HepG2 (cell line): ENCODE results near the gene LRP10. TPM values are rescaled to one million over a fixed set of nuclear protein-coding genes. Genes with fewer than 3 reads are reported as not detected.
A peak's percentile ranks its signal among the peaks of the same experiment; 100 is the strongest.

ENCODE experiments used
- ARNT2 ChIP-seq: sonication (generic); formaldehyde crosslinking; IDR thresholded peaks from 2 replicates; pipeline ENCODE4 v1.8.0; 2022; ENCODE audit warnings: mild to moderate bottlenecking, low read depth, missing genetic modification reagents, moderate library complexity
- CBX2 ChIP-seq, 2 experiments: fragments of 200-600 bp in 1 of 2; sonication (generic); formaldehyde crosslinking in 1 of 2; IDR thresholded peaks; 2 replicates each; pipeline versions ENCODE4 v1.7.0 to v1.8.1; 2018 to 2022; ENCODE audit warnings: low read depth in 2 of 2, low read length in 1 of 2, mild to moderate bottlenecking in 1 of 2, missing genetic modification reagents in 1 of 2
- CENPX ChIP-seq: sonication (generic); formaldehyde crosslinking; IDR thresholded peaks from 2 replicates; pipeline ENCODE4 v1.9.0; 2021; ENCODE audit warnings: mild to moderate bottlenecking, missing genetic modification reagents, moderate library complexity
- DPF2 ChIP-seq: sonication (generic); formaldehyde crosslinking; IDR thresholded peaks from 2 replicates; pipeline ENCODE4 v1.4.0; 2020; ENCODE audit warnings: mild to moderate bottlenecking, low read depth, missing genetic modification reagents, borderline replicate concordance
- HCFC1 ChIP-seq: fragments of 150-350 bp; IDR thresholded peaks from 2 replicates; pipeline ENCODE4 v1.6.1; 2014; ENCODE audit warnings: low read depth, low read length
- MAZ ChIP-seq, 2 experiments: sonication (generic) in 1 of 2; formaldehyde crosslinking in 1 of 2; IDR thresholded peaks; 2 replicates each; pipeline versions ENCODE4 v1.5.0 to v1.6.1; 2012 to 2020; ENCODE audit warnings: low read depth in 2 of 2, mild to moderate bottlenecking in 2 of 2, borderline replicate concordance in 1 of 2, improper control_type of control experiment in 1 of 2, low read length in 1 of 2, missing genetic modification reagents in 1 of 2, moderate library complexity in 1 of 2
- PPARG ChIP-seq: conservative IDR thresholded peaks from 2 replicates; pipeline ENCODE4 v1.6.1; 2016; ENCODE audit warnings: missing biosample characterization, missing genetic modification reagents
- RFXANK ChIP-seq: IDR thresholded peaks from 2 replicates; pipeline ENCODE4 v1.6.1; 2016
- SKI ChIP-seq: fragments of 450-650 bp; IDR thresholded peaks from one replicate; pipeline ENCODE4 v1.6.1; 2018; ENCODE audit warnings: mild to moderate bottlenecking; ENCODE audit not compliant: partially characterized antibody
- SRF ChIP-seq: IDR thresholded peaks from 2 replicates; pipeline ENCODE4 v1.6.1; 2011; ENCODE audit warnings: mild to moderate bottlenecking, low read depth, low read length, moderate library complexity
- SUZ12 ChIP-seq: fragments of 150-350 bp; IDR thresholded peaks from 2 replicates; pipeline ENCODE4 v1.6.1; 2014; ENCODE audit warnings: low read depth, low read length
- XBP1 ChIP-seq: sonication (generic); formaldehyde crosslinking; IDR thresholded peaks from 2 replicates; pipeline ENCODE4 v1.5.0; 2020; ENCODE audit warnings: missing genetic modification reagents
- ZNF10 ChIP-seq: sonication (generic); formaldehyde crosslinking; IDR thresholded peaks from 2 replicates; pipeline ENCODE4 v1.4.0; 2020; ENCODE audit warnings: mild to moderate bottlenecking, low read depth, missing genetic modification reagents, borderline replicate concordance
- ZNF143 ChIP-seq: sonication (generic); formaldehyde crosslinking; IDR thresholded peaks from 2 replicates; pipeline ENCODE4 v1.4.0; 2020; ENCODE audit warnings: missing genetic modification reagents
- ZNF296 ChIP-seq: sonication (generic); formaldehyde crosslinking; conservative IDR thresholded peaks from 2 replicates; pipeline ENCODE4 v1.5.0; 2020; ENCODE audit warnings: mild to moderate bottlenecking, missing genetic modification reagents
- ZNF510 ChIP-seq: sonication (generic); formaldehyde crosslinking; IDR thresholded peaks from 2 replicates; pipeline ENCODE4 v1.4.0; 2020; ENCODE audit warnings: low read depth, mild to moderate bottlenecking, missing genetic modification reagents
- ZNF564 ChIP-seq: sonication (generic); formaldehyde crosslinking; IDR thresholded peaks from 2 replicates; pipeline ENCODE4 v1.8.1; 2023; ENCODE audit warnings: mild to moderate bottlenecking, missing genetic modification reagents
- ZNF615 ChIP-seq: sonication (generic); formaldehyde crosslinking; IDR thresholded peaks from 2 replicates; pipeline ENCODE4 v1.5.0; 2020; ENCODE audit warnings: mild to moderate bottlenecking, missing genetic modification reagents, borderline replicate concordance
- ZNF790 ChIP-seq: sonication (generic); formaldehyde crosslinking; IDR thresholded peaks from 2 replicates; pipeline ENCODE4 v1.8.0; 2022; ENCODE audit warnings: missing genetic modification reagents, mild to moderate bottlenecking, borderline replicate concordance
- polyA plus RNA-seq, 8 experiments: library from polyadenylated mRNA; depleted of rRNA in 3 of 8; stranded (reverse) in 7 of 8; unstranded in 1 of 8; fragments of >200 nt; fragmentation: Illumina TruSeq in 4 of 8; extraction: Trizol in 4 of 8; gene quantifications; 2 replicates each; pipeline versions ENCODE4 v1.2.1 to v1.2.3, GENCODE V29; 2011 to 2016; ENCODE audit warnings: low read depth in 4 of 8, missing spikeins in 1 of 8, mixed read lengths in 1 of 8; ENCODE audit not compliant: insufficient read depth in 1 of 8
- total RNA-seq, 5 experiments: library from RNA; depleted of rRNA; stranded (reverse); fragments of >200 nt; fragmentation: Illumina TruSeq; extraction: Trizol; gene quantifications; 2 replicates each; pipeline ENCODE4 v1.2.3, GENCODE V29; 2016; ENCODE audit warnings: low read depth in 1 of 5
- TF ChIP-seq, protein P1 (sequence below): sonication (generic); formaldehyde crosslinking; IDR thresholded peaks from 2 replicates; pipeline ENCODE4 v1.4.0; 2020; ENCODE audit warnings: missing genetic modification reagents, mild to moderate bottlenecking, borderline replicate concordance
- TF ChIP-seq, protein P2 (sequence below): sonication (generic); formaldehyde crosslinking; conservative IDR thresholded peaks from 2 replicates; pipeline ENCODE4 v1.8.0; 2022; ENCODE audit warnings: missing genetic modification reagents
- TF ChIP-seq, protein P3 (sequence below): sonication (generic); formaldehyde crosslinking; IDR thresholded peaks from 2 replicates; pipeline ENCODE4 v1.4.0; 2020; ENCODE audit warnings: mild to moderate bottlenecking, missing genetic modification reagents
- TF ChIP-seq, protein P4 (sequence below): sonication (generic); formaldehyde crosslinking; IDR thresholded peaks from 2 replicates; pipeline ENCODE4 v1.4.0; 2020; ENCODE audit warnings: mild to moderate bottlenecking, missing genetic modification reagents

LRP10 gene
- total and polyA plus RNA-seq, 2 of the 13 experiments (the other 11 are each of a cell fraction or from before 2014, with no cell fraction given) = 16.9 to 45.2 TPM

DNA sequence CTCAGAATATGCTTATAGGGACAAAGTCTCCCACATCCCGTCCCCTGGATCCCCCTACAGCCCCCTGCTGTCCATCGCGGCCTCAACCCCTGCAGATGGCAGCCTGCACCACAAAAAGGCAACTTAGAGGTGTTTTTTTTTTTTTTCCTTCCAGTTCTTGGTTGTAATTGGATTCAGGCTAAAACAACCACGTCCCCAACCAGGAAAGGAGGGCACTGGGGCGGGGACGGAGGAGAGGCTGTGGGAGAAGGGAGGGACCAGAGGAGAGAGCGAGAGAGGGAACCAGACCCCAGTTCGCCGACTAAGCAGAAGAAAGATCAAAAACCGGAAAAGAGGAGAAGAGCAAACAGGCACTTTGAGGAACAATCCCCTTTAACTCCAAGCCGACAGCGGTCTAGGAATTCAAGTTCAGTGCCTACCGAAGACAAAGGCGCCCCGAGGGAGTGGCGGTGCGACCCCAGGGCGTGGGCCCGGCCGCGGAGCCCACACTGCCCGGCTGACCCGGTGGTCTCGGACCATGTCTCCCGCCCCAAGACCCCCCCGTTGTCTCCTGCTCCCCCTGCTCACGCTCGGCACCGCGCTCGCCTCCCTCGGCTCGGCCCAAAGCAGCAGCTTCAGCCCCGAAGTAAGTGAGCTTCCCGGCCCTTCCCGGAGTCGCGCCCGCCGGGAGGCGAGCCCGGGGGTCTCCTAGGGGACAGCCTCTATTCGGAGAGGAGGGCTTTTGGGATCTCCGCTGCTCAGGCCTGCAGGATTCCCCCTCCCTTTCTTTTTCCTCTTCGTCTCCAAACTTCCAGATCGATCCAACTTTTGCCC is 35.0 kb upstream of the LRP10 start, which contains the start of gene MMP14 (continued):
- TF ChIP-seq, protein P1, sequence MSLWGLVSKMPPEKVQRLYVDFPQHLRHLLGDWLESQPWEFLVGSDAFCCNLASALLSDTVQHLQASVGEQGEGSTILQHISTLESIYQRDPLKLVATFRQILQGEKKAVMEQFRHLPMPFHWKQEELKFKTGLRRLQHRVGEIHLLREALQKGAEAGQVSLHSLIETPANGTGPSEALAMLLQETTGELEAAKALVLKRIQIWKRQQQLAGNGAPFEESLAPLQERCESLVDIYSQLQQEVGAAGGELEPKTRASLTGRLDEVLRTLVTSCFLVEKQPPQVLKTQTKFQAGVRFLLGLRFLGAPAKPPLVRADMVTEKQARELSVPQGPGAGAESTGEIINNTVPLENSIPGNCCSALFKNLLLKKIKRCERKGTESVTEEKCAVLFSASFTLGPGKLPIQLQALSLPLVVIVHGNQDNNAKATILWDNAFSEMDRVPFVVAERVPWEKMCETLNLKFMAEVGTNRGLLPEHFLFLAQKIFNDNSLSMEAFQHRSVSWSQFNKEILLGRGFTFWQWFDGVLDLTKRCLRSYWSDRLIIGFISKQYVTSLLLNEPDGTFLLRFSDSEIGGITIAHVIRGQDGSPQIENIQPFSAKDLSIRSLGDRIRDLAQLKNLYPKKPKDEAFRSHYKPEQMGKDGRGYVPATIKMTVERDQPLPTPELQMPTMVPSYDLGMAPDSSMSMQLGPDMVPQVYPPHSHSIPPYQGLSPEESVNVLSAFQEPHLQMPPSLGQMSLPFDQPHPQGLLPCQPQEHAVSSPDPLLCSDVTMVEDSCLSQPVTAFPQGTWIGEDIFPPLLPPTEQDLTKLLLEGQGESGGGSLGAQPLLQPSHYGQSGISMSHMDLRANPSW = no peak
- TF ChIP-seq DPF2 (CRISPR knock-in tag) (no peak), ARNT2 (CRISPR knock-in tag) (no peak), SUZ12 (no peak), CENPX (no peak), MAZ (IDR thresholded peaks at IDR 0.05; ENCODE audit: borderline replicate concordance, low read depth, low read length) (no peak), MAZ (CRISPR knock-in tag; IDR thresholded peaks at IDR 0.05; ENCODE audit: low read depth) (no peak), XBP1 (CRISPR knock-in tag) (no peak), PPARG (CRISPR knock-in tag) (no peak), ZNF143 (CRISPR knock-in tag) (no peak), HCFC1 (no peak), CBX2 (IDR thresholded peaks at IDR 0.05; ENCODE audit: low read depth, low read length) (no peak), CBX2 (CRISPR knock-in tag; IDR thresholded peaks at IDR 0.05; ENCODE audit: low read depth) (no peak), ZNF615 (CRISPR knock-in tag) (peak; percentile 86; the same call in 1 of the 2 replicates), ZNF564 (no peak), ZNF510 (CRISPR knock-in tag) (no peak), SRF (no peak), RFXANK (CRISPR knock-in tag) (no peak), ZNF296 (CRISPR knock-in tag) (no peak), ZNF790 (no peak), SKI (no peak), ZNF10 (CRISPR knock-in tag) (no peak)
- TF ChIP-seq, protein P2, sequence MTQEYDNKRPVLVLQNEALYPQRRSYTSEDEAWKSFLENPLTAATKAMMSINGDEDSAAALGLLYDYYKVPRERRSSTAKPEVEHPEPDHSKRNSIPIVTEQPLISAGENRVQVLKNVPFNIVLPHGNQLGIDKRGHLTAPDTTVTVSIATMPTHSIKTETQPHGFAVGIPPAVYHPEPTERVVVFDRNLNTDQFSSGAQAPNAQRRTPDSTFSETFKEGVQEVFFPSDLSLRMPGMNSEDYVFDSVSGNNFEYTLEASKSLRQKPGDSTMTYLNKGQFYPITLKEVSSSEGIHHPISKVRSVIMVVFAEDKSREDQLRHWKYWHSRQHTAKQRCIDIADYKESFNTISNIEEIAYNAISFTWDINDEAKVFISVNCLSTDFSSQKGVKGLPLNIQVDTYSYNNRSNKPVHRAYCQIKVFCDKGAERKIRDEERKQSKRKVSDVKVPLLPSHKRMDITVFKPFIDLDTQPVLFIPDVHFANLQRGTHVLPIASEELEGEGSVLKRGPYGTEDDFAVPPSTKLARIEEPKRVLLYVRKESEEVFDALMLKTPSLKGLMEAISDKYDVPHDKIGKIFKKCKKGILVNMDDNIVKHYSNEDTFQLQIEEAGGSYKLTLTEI (CRISPR knock-in tag) = no peak
- TF ChIP-seq, protein P3, sequence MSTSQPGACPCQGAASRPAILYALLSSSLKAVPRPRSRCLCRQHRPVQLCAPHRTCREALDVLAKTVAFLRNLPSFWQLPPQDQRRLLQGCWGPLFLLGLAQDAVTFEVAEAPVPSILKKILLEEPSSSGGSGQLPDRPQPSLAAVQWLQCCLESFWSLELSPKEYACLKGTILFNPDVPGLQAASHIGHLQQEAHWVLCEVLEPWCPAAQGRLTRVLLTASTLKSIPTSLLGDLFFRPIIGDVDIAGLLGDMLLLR = no peak
- TF ChIP-seq, protein P4, sequence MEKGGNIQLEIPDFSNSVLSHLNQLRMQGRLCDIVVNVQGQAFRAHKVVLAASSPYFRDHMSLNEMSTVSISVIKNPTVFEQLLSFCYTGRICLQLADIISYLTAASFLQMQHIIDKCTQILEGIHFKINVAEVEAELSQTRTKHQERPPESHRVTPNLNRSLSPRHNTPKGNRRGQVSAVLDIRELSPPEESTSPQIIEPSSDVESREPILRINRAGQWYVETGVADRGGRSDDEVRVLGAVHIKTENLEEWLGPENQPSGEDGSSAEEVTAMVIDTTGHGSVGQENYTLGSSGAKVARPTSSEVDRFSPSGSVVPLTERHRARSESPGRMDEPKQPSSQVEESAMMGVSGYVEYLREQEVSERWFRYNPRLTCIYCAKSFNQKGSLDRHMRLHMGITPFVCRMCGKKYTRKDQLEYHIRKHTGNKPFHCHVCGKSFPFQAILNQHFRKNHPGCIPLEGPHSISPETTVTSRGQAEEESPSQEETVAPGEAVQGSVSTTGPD = no peak
